Fibroblast of the aortic adventitia (primary cell): ENCODE data around the gene BAZ1B. TPM values are rescaled to one million over a fixed set of nuclear protein-coding genes. Genes with fewer than 3 reads are reported as not detected.
"Not testable (repeated sequence)": the region's sequence is repeated elsewhere in the genome, so short reads cannot be mapped to it uniquely, and the experiment has no call there.

Experiments
- DNase-seq: peaks from one replicate; pipeline ENCODE4 v3.0.0-alpha.2; 2010; ENCODE audit warnings: low read depth
- H3K4me3 ChIP-seq: 2 replicates; pipeline ENCODE4 v1.5.1; 2011; ENCODE audit warnings: low read depth, mild to moderate bottlenecking, control low read depth, low read length, moderate library complexity
- total RNA-seq: library from RNA; depleted of rRNA; stranded (reverse); fragments of >200 nt; gene quantifications from 2 replicates; pipeline ENCODE4 v1.2.3, GENCODE V29; 2012; ENCODE audit warnings: low replicate concordance
- TF ChIP-seq, protein P1 (sequence below): IDR thresholded peaks from 2 replicates; pipeline ENCODE4 v1.5.1; 2011; ENCODE audit warnings: mild to moderate bottlenecking, low read length, control low read depth, inconsistent platforms; ENCODE audit not compliant: insufficient read depth

Gene BAZ1B
- total RNA-seq, 1 donor = 75.6 TPM

DNA sequence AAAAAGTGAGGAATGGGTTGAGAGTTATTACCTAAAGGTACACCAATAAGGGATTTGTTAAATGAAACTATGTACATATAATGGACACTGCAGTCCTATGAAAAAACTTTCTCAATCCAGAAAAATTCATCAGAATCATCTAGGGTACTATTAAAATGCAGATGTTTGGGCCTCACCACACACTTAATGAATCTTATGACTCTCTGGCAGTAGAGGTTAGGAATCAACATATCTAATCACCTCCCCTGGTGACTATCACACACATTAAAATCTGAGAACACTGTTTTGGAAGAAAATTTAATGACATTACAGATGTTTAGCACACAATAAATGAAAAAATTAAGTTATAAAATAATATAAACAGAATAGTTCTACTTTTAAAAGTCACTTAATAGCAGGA, 32.1 kb downstream of the BAZ1B start:
- H3K4me3 ChIP-seq = no peak overlapping the region
- no peak for DNase-seq

DNA sequence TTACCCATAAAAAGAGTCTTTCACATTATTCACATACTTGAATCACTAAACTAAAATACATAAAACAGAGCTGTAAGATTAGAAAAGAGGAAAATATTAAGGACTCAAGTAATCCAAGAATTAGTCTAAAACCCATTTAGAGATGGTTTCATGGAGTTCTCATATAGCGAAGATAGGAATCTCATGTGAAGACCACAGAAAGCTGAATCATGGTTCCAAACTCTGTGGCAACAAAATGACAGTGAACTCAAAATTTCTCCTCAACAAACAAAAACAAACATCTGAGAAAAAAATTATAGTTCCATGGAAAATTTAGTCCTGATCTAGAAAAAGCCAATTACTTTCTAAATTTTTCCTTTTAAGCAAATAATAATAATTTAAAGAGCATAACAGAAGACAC, 34.6 kb downstream of the BAZ1B start:
- TF ChIP-seq, protein P1, sequence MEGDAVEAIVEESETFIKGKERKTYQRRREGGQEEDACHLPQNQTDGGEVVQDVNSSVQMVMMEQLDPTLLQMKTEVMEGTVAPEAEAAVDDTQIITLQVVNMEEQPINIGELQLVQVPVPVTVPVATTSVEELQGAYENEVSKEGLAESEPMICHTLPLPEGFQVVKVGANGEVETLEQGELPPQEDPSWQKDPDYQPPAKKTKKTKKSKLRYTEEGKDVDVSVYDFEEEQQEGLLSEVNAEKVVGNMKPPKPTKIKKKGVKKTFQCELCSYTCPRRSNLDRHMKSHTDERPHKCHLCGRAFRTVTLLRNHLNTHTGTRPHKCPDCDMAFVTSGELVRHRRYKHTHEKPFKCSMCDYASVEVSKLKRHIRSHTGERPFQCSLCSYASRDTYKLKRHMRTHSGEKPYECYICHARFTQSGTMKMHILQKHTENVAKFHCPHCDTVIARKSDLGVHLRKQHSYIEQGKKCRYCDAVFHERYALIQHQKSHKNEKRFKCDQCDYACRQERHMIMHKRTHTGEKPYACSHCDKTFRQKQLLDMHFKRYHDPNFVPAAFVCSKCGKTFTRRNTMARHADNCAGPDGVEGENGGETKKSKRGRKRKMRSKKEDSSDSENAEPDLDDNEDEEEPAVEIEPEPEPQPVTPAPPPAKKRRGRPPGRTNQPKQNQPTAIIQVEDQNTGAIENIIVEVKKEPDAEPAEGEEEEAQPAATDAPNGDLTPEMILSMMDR = no peak
- DNase-seq = no peak

More for the DNA sequence above, 32.1 kb downstream of the BAZ1B start:
- TF ChIP-seq, protein P1 = no peak

DNA sequence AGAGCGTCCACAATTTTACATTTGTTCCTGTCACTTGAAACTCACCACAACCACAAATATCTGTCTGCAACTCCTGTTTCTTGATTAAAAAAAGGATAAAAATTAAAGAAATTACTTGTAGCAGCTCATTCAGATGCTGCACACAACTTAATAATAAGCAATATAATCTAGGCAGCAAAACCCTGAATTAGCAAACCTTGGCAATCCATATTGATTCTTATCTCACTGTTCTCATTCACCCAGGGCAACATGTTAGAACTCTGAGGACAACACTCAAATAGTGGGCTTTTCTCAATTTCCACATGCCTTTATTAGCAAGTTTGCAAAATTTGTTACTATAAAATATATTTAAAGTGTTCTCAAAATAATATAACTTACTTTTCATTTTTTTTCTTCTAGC, 38.9 kb downstream of the BAZ1B start:
- DNase-seq = no peak
- no peak overlapping the region for H3K4me3 ChIP-seq
- TF ChIP-seq, protein P1 = no peak

More for the DNA sequence above, 34.6 kb downstream of the BAZ1B start:
- H3K4me3 ChIP-seq = no peak overlapping the region

DNA sequence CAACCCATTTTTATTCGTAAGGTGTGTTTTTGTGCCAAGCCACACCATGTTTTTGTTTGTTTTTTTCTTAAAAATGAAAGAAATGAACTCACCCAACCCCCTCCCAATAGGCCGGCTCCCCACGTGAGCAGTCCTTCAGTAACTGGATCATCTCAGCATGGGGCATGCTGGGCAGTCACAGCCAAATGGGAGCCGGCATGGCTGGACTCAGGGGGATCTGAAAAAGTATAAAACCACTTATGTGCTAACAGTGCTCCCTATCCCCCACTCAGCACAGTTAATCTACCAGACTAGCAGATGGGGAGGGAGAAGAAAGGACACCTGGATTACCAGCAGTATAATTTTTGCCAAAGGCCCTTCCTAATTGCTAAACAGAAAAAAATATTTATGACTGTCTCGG, 39.3 kb downstream of the BAZ1B start:
- TF ChIP-seq, protein P1 = no peak
- DNase-seq = no peak
- no peak overlapping the region for H3K4me3 ChIP-seq

DNA sequence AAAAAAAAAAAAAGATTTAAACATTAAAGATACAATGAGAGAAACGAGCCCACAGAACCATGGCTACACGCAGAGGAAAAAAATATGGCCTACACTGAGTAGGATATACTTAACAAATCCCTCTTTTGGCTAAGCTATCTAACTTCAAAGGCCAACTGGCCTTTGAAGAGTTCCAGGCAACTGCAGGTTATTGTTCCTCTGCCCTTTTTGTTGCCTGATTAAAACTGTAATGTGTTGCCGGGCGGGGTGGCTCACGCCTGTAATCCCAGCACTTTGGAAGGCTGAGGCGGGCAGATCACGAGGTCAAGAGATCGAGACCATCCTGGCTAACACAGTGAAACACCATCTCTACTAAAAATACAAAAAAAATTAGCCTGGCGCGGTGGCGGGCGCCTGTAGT, 40.6 kb downstream of the BAZ1B start:
- not testable (repeated sequence) for H3K4me3 ChIP-seq, DNase-seq

DNA sequence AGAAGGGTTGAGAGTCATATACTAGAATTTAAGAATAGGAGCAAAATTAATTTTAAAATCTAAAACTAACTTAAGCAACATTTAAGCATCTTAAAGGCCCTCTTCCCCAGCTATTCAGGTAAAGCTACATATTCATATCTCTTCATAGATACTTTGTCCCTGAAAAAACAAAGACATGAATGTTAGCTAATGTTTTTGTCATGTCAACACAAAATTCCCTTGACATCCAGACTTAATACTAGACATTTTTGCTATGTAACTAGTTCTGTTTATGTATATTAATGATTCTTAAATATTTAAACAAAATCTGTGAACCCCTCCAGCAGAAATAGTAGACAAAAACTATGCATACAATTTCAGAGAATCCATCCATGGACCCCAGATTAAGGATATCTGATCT, 43.5 kb downstream of the BAZ1B start:
- TF ChIP-seq, protein P1 = no peak
- no peak for DNase-seq
- H3K4me3 ChIP-seq = no peak overlapping the region

DNA sequence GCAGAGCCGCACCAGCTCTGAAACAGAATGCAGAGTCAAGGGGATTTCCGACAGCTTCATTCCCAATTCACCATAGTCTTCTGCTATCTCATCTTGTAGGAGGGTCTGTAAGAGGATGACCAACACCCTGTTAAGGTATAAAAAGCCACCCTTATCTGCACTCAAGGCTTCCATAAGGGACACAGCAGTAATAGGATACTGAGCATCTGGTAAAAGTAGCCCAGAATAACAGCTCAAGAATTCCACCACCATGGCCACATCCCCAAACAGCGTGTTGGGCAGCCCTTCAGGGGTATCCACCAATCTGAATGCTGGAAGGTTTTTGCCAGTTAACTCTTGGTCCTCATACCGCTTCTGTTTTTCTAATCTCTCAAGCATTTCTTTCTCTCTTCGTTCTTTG, 44.7 kb downstream of the BAZ1B start:
- TF ChIP-seq, protein P1 = no peak

More for the DNA sequence above, 44.7 kb downstream of the BAZ1B start:
- DNase-seq = no peak
- H3K4me3 ChIP-seq = no peak overlapping the region
